C4-2B (cell line): ENCODE results near the gene ADORA2A.

Source experiments
- CTCF ChIP-seq: fragments of 450-650 bp; conservative IDR thresholded peaks from 2 replicates; pipeline ENCODE4 v1.5.1; 2017; ENCODE audit warnings: mild to moderate bottlenecking
- ZFX ChIP-seq: fragments of 450-650 bp; IDR thresholded peaks from 2 replicates; pipeline ENCODE4 v1.6.1; 2017

- TF ChIP-seq CTCF (no peak), ZFX (no peak)
Observed at GRCh38 chr22:24408630-24409029, 18.8 kb upstream of the ADORA2A start.
